ENCODE results near the gene LSS. TPM values are rescaled to one million over a fixed set of nuclear protein-coding genes. Genes with fewer than 3 reads are reported as not detected.

The LSS gene
- total RNA-seq, 1 donor from 2014 or later = 58.3 TPM

DNA sequence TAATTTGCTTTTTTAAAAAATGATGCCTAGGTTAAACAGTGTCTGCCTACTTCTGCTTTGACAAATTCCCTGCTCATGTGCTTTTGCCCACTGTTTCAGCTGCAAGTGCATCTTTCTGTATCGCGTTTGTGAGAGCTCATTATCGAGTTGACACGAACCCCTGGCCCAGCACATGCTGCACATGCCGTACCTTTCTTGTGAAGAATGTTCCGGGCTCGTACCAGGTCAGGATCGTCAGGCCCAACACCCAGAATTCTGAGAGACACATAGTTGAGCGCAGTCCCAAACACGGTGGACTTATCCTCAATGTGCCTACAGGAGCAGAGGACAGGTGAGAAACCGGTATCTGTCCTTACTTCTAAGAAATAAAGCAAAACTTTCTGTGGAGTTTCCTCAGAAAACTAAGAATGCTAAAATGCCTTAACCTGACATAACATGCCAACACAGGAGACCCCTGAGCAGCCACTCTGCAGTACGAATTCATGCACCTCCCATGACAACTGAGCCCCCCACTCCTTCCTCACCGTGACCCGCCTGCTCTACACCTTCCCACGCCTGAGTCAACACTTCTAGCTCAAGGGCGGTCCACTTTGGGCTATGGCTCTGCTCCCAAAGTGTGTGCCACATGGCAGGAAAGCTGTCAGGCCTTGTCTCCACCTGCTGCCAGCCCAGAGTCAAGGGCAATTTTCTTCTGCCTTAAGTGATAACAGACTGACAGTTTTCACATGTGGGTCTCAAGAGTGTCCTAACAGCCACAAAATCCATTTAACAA, 6.7 kb downstream of the LSS start:
- ATAC-seq = peak; percentile 82
- intact Hi-C loops (cut with micrococcal nuclease) = no loop called here
- peak; percentile 71 for DNase-seq

DNA sequence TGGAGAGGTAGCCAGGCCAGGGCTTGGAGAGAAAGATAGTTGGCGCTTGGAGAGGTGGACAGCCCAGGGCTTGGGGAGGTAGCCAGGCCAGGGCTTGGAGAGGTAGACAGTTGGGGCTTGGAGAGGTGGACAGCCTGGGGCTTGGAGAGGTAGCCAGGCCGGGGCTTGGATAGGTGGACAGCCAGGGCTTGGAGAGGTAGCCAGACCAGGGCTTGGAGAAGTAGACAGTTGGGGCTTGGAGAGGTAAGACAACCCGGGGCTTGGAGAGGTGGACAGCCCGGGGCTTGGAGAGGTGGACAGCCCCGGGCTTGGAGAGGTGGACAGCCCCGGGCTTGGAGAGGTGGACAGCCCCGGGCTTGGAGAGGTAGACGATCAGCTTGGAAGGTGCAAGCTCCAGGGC, 7.7 kb downstream of the LSS start:
- ATAC-seq (no peak), DNase-seq (no peak)
- intact Hi-C loops (cut with micrococcal nuclease) = no loop called here

GRCh38 chr21:46220275-46220810, 8.2 kb downstream of the LSS start:
- DNase-seq = no peak
- intact Hi-C loops (cut with micrococcal nuclease) = no loop called here
- ATAC-seq = no peak

GRCh38 chr21:46219591-46220239, 8.9 kb downstream of the LSS start:
- DNase-seq (peak; percentile 80), ATAC-seq (peak; percentile 53)

DNA sequence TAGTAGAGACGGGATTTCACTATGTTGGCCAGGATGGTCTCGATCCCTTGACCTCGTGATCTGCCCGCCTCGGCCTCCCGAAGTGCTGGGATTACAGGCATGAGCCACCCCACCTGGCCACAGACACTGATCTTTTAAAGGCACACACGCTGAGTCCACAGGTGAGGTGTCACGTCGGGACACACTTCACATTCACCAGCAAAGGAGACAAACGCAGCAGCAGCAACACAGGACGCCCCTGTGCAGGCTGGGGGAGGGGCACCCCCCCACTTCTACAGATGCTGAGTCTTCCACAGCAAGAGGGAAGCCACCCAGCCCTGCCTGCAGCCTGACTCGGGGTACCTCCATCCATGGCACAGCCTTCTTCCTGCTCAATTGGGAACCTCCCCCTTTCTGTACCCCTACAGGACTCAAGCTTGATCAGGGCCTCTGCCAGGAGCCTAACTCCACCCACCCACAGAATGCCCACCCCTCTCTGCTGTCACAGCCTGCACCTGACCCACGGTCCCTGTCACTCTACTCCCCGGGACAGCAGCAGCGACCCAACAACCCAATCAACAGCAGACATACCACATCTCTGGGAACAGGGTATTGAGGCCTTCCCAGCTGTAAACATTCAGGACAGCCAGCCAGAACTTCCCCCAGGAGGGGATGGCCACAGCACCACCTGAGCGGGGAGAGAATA, 9.5 kb downstream of the LSS start:
- DNase-seq = no peak
- no peak for ATAC-seq
- intact Hi-C loops (cut with micrococcal nuclease) = no loop called here

More at GRCh38 chr21:46219591-46220239, 8.9 kb downstream of the LSS start:
- intact Hi-C loops (cut with micrococcal nuclease) = no loop called here

GRCh38 chr21:46217511-46218196, 10.9 kb downstream of the LSS start:
- no peak for DNase-seq
- intact Hi-C loops (cut with micrococcal nuclease) = no loop called here
- ATAC-seq = no peak

DNA sequence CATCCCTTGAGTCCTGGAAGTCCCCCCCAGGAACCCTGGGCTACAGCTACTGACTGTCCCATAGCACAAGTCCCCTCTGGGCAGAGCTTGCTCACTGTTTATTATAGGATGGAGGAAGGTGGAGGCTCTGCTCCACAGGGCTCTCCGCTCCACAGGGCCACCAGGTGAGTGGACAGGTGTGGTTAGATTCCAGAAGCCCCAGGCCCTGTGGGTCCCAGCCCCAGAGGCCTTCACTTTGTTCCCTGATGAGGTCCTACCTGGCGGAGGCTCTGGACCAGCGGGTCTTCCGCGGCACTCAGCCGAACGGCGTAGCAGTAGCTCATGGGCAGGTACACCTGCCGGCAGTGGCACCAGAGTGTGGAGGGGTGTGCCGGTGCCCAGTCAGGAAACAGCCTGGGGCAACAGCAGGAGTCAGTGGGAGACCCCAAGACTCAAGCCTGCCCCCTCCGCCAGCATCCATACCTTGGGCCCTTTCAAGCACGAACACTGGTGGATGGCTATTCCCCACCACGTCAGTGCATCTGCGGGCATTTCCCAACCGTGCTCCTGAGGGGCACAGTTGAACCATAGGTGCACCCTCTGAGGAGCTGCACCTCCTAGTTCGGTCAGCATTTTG, 12.3 kb downstream of the LSS start:
- intact Hi-C loops (cut with micrococcal nuclease) = no loop called here

GRCh38 chr21:46215436-46216131, 13.0 kb downstream of the LSS start:
- intact Hi-C loops (cut with micrococcal nuclease) = no loop called here
- DNase-seq (no peak), ATAC-seq (no peak)

More for the DNA sequence above, 12.3 kb downstream of the LSS start:
- ATAC-seq (no peak), DNase-seq (no peak)

- ATAC-seq (no peak), DNase-seq (no peak)
- intact Hi-C loops (cut with micrococcal nuclease) = no loop called here
Observed at GRCh38 chr21:46214478-46215340, 13.9 kb downstream of the LSS start.

- intact Hi-C loops (cut with micrococcal nuclease) = no loop called here
- ATAC-seq (no peak), DNase-seq (no peak)
Observed at GRCh38 chr21:46213620-46214286, 14.8 kb downstream of the LSS start.

GRCh38 chr21:46212721-46213484, 15.7 kb downstream of the LSS start:
- DNase-seq (no peak), ATAC-seq (no peak)
- intact Hi-C loops (cut with micrococcal nuclease) = no loop called here

DNA sequence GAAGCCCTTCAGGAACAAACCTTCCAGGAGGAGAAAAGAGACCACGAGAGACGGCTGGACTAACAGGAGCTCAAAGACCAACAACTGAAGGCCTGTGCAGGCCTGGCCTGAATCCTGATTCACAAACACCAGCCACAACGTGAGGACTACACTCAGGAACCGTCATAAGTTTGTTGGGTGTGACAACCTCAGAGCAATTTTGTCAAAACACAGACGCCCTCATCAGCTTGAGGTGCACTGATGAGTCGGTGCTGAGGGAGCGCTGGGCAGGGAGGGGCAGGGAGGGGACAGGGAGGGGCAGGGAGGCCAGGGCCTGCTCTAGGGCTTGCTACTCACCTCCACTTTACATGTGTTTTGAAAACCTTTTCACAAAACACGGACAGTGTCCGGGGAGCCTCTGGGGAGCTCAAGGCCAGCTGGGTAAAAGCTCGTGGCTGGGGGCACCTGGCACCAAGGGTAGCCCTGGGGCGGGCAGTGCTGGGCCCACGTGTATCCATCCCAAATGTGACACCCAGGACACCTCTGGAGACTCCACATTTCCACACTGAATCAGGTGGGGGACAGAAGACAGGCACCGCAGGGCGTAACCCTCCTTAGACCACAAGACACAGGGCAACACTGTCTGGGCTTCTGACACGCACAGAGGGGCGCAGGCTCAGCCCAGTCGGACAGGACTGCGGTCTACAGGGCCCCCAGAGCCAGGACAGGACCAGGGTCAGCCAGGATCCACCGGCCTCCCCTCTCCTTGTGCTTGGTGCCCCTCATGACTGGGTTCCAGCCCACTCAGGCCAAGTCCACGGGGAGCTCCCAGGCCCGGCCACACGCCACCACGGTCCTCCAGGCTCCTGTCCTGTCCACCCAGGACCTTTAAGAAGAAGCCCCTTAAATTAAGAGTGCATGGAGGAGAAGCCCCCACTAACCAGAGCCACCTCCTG, 16.5 kb downstream of the LSS start:
- ATAC-seq = no peak
- DNase-seq = no peak
- intact Hi-C loops (cut with micrococcal nuclease) = no loop called here

- no peak for DNase-seq
- ATAC-seq = no peak
- intact Hi-C loops (cut with micrococcal nuclease) = no loop called here
Observed at GRCh38 chr21:46211376-46211775, 17.2 kb downstream of the LSS start.

DNA sequence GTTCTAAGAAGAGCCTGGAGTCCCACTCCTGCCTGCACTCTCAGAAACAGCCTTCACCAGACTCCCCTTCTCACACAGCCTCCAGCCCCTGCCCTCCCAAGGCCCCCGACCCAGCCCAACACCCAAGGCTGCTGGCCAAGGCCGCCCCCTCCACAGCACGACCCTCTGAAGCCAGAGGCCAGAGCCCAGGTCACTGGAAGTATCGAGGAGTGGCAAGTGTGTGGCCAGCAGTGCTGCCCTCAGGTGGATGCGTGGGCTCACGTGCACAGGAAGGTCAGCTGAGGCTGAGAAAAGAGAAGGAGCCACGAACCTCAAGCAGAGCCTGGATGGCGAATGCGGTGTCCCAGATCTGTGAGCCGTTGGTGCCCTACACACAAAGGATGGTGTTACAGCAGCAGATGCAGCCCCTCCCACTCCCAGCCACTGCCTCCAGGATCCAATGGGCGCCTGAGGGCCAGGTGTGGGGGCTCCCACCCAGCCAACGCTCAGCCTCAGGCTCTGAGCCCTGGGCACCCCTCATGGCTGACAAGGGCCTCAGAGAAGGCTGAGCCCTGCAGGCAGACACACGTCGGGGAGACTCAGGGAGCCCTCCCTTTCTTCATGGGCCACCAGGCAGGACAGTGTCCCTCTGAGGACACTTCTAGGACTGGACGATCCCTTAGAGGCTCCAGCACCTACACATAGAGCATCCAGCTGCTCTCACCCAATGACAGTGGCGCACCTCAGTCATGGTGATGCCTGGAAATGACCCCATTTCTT, 18.0 kb downstream of the LSS start:
- DNase-seq = no peak
- intact Hi-C loops (cut with micrococcal nuclease) = no loop called here
- ATAC-seq = no peak
